ENCODE measurements around the gene ATP11A. TPM values are rescaled to one million over a fixed set of nuclear protein-coding genes. Genes with fewer than 3 reads are reported as not detected.

Gene ATP11A
- total RNA-seq, 3 donors from 2014 or later, result 15.5 to 28.7 (median 19.4) TPM

GRCh38 chr13:112764864-112765561 is 75.2 kb downstream of the ATP11A start:
- Histone ChIP-seq H3K36me3 (ENCODE audit: low read depth) (no peaks in the 10 kb centered on the region), H3K9me3 (no peaks in the 10 kb centered on the region), H3K4me1 (ENCODE audit: low read depth) (no peaks in the 10 kb centered on the region), H3K4me3 (no peak overlapping the region)
- no peak for DNase-seq
- no peak for TF ChIP-seq CTCF (IDR thresholded peaks at IDR 0.05)
- intact Hi-C loops (cut with DNase I, micrococcal nuclease), result no loop called here
- ATAC-seq, result no peak

- ATAC-seq (no peak), DNase-seq (no peak)
- Histone ChIP-seq H3K36me3 (ENCODE audit: low read depth) (no peaks in the 10 kb centered on the region), H3K4me3 (no peak overlapping the region), H3K9me3 (no peaks in the 10 kb centered on the region), H3K4me1 (ENCODE audit: low read depth) (no peaks in the 10 kb centered on the region)
- intact Hi-C loops (cut with DNase I, micrococcal nuclease), result no loop called here
- TF ChIP-seq CTCF (IDR thresholded peaks at IDR 0.05), result no peak
Observed at GRCh38 chr13:112765731-112766130, 75.9 kb downstream of the ATP11A start.

GRCh38 chr13:112766336-112766735 is 76.5 kb downstream of the ATP11A start:
- ATAC-seq, result no peak
- Histone ChIP-seq H3K9me3 (no peaks in the 10 kb centered on the region), H3K4me3 (no peak overlapping the region), H3K4me1 (ENCODE audit: low read depth) (peaks cover 3% of the 10 kb centered on the region), H3K36me3 (ENCODE audit: low read depth) (no peaks in the 10 kb centered on the region)
- DNase-seq, result no peak
- intact Hi-C loops (cut with DNase I, micrococcal nuclease), result no loop called here
- no peak for TF ChIP-seq CTCF (IDR thresholded peaks at IDR 0.05)

GRCh38 chr13:112767506-112768471 is 78.0 kb downstream of the ATP11A start:
- Histone ChIP-seq H3K9me3 (no peaks in the 10 kb centered on the region), H3K4me3 (no peak overlapping the region), H3K4me1 (ENCODE audit: low read depth) (peaks cover 11% of the 10 kb centered on the region), H3K36me3 (ENCODE audit: low read depth) (no peaks in the 10 kb centered on the region)
- peak in 2 of 3 donors; percentile 35 to 44 for DNase-seq
- TF ChIP-seq CTCF (IDR thresholded peaks at IDR 0.05), result no peak
- peak; percentile 36 for ATAC-seq
- intact Hi-C loops (cut with DNase I, micrococcal nuclease), result no loop called here

GRCh38 chr13:112768795-112769481 is 79.1 kb downstream of the ATP11A start:
- no peaks in the 10 kb centered on the region for H3K9me3 ChIP-seq
- H3K4me3 ChIP-seq, result no peak overlapping the region
- H3K4me1 ChIP-seq (ENCODE audit: low read depth), result peaks cover 16% of the 10 kb centered on the region
- peak; percentile 8 for ATAC-seq
- no peaks in the 10 kb centered on the region for H3K36me3 ChIP-seq (ENCODE audit: low read depth)
- DNase-seq, result no peak
- TF ChIP-seq CTCF (IDR thresholded peaks at IDR 0.05), result no peak
- intact Hi-C loops (cut with DNase I, micrococcal nuclease), result no loop called here

Measured in mucosa of descending colon (tissue), 3 donors.